NCI-H2107 treated with DMSO at 0.1 percent for 48 hours (cell line): ENCODE data around the gene CMA1.
"Not testable (repeated sequence)": the region's sequence is repeated elsewhere in the genome, so short reads cannot be mapped to it uniquely, and the experiment has no call there.

Experiments used
- DNase-seq: peaks from one replicate; lab custom pipeline; 2025; ENCODE audit not compliant: unreplicated experiment; lab: John Stamatoyannopoulos, UW

Gene CMA1

DNA sequence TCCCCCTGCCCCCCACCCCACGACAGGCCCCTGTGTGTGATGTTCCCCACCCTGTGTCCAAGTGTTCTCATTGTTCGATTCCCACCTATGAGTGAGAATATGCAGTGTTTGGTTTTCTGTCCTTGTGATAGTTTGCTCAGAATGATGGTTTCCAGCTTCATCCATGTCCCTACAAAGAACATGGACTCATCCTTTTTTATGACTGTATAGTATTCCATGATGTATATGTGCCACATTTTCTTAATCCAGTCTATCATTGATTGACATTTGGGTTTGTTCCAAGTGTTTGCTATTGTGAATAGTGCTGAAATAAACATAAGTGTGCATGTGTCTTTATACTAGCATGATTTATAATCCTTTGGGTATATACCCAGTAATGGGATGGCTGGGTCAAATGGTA is 37.6 kb downstream of the CMA1 start:
- not testable (repeated sequence) for DNase-seq

DNA sequence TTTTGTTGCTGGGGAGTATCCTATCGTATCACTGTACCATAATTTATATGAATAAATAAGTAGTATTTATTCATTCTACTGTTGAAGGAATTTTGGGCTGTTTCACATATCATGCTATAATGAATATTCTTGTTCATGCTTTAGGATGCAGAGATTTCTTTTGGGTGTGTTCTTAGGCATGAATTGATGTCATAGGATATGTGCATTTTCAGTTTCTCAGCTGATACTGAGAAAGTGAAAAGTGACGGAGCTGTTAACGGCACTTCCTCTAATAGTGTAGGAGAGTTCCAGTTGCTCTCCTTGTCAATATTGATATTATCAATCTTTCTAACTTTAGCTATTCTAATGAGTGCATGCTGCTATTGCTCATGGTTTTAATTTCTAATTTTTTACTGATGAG is 42.3 kb downstream of the CMA1 start:
- DNase-seq, result no peak

DNA sequence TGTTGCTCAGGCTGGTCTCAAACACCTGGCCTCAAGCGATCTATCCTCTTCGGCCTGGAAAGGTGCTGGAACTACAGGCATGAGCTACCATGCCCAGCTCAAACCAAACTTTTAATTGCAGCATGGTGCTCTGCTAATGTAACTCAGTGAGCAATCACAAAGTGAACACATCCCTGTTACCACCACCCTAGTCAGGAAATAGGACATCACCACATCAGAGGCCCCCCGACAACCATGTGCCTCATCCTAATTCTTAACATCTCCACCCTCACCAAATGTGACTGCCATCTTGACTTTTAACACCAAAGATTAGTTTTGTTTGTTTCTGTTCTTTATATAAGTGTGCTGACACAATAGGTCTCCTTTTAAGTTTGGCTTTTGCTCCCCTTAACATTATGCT is 42.7 kb downstream of the CMA1 start:
- no peak for DNase-seq

DNA sequence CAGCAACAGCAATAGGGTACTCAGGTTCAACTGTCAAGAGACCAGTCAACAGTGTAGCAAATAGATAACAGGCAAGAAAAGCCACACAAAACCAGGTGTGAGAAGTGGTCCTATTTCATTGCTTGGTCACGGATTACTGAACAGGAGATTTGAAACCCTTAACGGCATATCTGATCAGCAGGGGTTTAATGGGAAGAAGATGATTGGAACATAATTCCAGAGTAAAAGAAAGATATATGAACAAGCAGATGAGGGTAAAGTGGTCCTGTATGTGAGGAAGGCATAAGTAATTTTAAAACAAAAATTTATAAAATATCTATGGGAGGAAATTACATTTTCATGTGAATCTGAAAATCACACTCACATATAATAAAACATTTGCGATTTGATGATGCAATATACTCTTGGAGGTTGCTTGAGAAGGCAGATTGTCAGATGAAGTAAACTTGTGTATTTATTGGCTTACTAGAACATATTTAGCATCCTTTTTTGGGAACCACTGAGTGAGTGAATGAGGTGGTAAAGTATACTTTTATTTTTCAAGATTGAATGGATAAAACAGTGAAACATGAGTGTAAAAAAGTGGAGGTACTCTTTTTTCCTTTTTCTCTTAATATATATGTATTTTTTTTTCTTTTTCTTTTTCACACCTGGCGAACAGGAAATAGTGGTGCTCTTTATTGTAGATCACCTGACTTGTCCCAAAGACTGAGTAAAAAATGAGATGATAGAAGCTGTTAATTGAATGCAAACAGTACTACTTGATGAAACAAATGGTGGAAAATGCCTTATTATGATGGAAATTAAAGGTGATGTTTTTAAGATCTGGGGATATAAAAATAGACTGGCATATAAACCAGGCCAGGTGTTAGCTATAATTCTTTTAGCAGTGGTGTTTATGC is 43.9 kb downstream of the CMA1 start:
- peak; percentile 98 for DNase-seq

DNA sequence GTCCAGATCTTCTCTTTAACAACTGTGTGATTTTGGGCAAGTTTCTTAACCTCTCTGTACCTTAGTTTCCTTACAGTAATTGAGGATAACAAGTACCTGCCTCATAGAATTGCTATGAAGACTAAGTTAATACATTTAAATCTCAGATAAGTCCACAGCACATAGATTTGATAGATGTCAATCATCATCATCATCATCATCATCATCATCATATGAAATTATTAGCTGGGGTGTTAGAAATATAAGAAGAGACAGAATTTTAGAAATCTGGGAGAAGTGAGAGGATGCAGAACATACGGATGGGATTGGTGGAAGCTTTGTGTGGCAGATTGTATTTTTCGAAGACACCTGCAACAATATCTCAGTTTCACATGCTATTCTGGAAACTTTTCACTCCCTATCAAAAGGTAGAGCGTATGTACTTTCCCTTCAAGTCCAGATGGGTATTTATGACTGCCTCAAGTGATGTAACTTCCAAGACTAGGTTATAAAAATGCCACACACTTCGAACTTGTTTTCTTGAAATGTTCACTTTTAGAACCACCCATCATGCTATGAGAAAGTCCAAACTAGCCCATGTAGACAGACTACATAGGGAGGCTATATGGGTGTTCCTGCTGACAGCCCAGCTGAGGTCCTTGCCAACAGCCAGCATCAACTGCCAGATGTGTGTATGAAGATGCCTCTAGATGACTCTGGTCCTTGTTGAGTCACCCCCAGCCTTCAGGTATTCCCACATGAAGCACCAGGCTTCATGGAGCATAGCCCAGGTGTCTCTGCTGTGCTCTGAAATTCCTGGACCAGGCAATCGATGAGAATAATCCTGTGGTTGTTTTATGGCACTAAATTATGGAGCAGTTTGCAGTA is 44.8 kb downstream of the CMA1 start:
- DNase-seq, result no peak

DNA sequence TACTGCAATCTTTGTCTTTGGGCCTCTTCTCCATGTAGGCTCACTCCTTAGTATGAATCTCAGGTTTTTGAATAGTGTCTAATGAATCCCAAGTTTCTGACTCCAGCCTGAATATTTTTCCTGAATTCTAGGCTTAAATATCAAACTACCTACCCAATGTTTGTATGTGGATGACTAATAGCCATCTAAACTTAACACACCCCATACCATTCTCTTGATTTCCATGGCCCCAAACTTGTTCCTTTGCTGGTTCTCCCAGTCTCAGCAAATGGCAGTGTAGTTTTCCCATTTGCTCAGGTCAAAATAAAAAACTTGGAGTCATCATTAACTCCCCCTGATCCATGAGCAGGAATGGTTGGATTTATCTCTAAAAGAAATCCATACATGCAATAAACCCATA is 46.7 kb downstream of the CMA1 start:
- DNase-seq, result no peak

DNA sequence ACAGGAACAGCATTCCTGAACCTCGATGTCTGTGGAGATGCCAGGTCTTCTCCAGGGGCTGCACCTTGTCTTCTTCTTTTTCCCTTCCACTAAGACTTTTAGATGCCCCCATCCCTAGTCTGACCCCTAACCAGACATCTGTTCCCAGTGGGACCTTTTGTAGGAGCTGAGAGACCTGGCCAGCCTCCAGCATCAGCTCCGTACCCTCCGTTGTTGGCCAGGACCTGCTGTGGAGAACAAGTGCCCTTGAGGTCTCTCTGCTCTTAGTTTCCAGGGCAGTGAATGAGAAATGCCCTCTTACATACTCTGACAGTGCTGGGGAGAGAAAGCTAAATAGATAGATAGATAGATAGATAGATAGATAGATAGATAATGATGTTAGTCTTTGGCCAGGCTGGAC is 48.7 kb downstream of the CMA1 start:
- DNase-seq, result no peak

DNA sequence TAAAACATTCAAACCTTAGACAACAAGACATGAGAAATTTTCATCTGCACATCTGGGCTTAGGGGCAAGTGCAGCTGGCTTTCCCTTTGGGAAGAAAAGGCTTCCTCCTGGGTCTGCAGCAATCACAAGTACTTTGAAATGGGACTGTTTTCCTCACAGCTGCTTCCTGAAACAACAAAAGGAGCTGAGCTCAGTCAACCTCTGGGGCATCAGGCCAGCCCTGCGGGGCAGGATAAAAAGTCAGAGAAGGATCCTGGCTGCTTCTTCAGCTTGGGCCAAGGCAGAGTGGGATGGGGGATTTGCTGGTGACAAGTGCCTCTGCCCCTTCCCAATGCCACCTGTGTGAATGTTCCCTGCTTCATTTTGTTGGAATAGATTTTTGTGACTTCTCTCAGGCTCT is 49.3 kb downstream of the CMA1 start:
- DNase-seq, result no peak

DNA sequence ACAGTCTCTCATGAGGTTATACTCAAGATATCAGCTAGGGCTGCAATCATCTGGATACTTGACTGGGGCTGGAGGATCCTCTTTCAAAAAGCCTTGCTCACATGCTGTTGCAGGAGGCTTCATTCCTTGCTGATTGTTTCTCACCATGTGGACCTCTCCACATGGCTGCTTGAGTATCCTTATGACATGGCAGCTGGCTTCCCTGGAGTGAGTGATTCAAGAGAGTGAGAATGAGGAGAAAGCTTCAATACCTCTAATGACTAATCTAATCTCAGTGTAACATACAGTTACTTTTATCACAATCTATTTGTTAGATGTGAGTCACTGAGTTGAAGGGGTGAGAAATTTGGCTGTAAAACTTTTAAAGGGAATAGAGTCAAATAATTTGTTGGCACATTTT is 51.1 kb downstream of the CMA1 start:
- DNase-seq, result no peak
